Ecto neural progenitor cell (in vitro differentiated cells): Measurements from ENCODE around the gene MBD3.
"Not testable (repeated sequence)": the region's sequence is repeated elsewhere in the genome, so short reads cannot be mapped to it uniquely, and the experiment has no call there.

Experiments
- DNase-seq: peaks from one replicate; pipeline ENCODE4 v3.0.0-alpha.2; 2018; ENCODE audit warnings: low spot score

MBD3 gene

DNA sequence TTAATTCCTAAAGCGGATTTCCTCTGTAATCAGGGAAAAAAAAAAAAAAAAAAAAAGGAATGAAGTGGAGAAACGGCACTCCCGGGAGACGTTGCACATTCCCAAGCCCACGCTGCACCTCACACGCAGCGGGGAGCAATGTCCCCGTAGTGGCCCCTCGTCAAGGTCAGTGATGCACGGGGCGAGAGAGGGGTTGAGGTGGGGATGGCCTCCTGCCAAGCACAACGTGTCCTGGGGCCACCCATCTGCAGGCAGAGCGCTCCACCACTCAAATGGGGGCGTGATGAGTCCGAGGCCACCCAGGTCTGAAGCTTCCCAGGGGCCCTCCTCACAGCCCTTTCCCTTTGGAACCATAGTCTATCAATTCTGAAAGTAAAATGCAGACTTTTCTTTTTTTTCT lies 53.7 kb downstream of the MBD3 start:
- no peak for DNase-seq

DNA sequence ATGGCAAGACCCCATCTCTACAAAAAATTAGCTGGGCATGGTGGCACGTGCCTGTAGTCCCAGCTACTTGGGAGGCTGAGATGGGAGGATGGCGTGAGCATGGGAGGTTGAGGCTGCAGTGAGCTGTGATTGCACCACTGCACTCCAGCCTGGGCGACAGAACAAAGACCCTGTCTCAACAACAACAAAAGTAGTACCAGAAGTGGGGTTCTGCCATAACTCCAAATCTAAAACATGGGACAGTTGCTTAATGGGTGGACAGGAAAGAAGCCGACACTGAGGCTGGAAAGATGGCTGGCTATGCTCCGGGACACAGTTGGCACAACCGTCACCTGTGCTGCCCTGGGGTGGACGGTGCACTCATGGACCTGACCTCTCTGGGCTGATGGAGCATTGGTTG lies 57.0 kb downstream of the MBD3 start:
- not testable (repeated sequence) for DNase-seq

GRCh38 chr19:1534972-1535371 lies 57.7 kb downstream of the MBD3 start:
- no peak for DNase-seq

GRCh38 chr19:1533510-1534150 lies 59.0 kb downstream of the MBD3 start:
- DNase-seq = no peak

GRCh38 chr19:1532003-1532402 lies 60.7 kb downstream of the MBD3 start:
- DNase-seq = no peak

GRCh38 chr19:1531587-1531986 lies 61.1 kb downstream of the MBD3 start:
- DNase-seq = no peak

- DNase-seq = not testable (repeated sequence)
Observed at GRCh38 chr19:1530856-1531255, 61.8 kb downstream of the MBD3 start.

GRCh38 chr19:1529430-1529816 lies 63.2 kb downstream of the MBD3 start:
- no peak for DNase-seq

DNA sequence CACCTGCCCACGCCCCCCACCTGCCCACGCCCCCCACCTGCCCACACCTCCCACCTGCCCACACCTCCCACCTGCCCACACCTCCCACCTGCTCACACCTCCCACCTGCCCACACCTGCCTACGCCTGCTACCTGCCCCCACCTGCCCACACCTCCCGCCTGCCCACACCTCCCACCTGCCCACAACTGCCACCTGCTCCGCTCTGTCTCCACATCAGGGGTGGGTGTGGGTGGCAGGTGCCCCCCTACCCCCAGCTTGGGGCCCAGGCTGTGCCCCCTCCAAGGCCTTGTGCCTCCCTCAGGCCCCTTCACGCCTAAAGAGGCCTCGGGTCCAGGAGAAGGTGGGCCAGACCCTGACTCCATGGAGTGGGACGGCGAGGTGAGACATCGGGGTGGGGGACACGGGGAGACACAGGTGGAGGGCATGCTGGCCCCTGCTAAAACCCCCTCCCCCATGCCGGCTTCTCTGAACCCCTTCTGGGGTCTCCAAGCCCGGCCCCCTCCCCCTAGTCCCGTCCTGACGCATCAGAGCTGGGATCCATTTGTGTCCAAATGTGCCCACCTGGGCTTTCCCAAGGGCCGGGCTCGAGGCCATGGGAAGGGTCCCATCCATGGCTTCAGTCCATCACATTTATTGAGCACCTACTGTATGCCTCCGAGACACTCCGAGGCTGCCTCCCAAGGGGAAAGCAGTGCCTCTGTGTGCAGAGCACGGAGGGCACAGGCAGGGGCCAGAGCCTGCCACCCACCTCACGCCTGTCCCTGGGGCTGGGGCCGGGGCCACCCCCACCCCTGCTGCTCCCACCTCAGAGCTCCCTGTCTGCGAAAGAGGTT lies 63.9 kb downstream of the MBD3 start:
- no peak for DNase-seq

- DNase-seq = no peak
Observed at GRCh38 chr19:1527650-1528309, 64.9 kb downstream of the MBD3 start.

DNA sequence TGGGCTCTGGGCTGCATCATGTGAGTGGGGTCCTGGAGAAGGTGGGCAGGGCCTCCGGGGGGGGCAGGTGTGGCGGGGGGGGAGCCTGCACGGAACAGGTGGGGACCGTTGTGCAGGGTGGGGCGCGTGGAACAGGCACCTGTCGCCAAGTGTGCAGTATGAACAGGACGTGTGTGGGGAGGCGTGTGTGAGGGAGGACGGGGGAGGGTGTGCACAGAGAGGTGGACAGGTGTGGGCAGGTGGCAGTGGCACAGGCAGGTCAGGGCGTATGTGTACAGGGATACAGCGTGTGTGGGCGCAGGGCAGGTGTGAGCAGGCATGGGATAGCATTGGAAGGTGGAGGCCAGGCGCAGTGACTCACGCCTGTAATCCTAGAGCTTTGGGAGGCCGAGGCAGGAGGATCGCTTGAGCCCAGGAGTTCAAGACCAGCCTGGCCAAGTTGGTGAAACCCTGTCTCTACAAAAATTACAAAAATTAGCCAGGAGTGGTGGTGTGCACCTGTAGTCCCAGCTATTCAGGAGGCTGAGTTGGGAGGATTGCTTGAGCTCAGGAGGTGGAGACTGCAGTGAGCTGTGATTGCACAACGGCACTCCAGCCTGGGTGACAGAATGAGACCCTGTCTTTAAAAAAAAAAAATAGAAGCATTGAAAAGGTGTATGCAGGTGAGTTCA lies 65.6 kb downstream of the MBD3 start:
- DNase-seq = no peak

DNA sequence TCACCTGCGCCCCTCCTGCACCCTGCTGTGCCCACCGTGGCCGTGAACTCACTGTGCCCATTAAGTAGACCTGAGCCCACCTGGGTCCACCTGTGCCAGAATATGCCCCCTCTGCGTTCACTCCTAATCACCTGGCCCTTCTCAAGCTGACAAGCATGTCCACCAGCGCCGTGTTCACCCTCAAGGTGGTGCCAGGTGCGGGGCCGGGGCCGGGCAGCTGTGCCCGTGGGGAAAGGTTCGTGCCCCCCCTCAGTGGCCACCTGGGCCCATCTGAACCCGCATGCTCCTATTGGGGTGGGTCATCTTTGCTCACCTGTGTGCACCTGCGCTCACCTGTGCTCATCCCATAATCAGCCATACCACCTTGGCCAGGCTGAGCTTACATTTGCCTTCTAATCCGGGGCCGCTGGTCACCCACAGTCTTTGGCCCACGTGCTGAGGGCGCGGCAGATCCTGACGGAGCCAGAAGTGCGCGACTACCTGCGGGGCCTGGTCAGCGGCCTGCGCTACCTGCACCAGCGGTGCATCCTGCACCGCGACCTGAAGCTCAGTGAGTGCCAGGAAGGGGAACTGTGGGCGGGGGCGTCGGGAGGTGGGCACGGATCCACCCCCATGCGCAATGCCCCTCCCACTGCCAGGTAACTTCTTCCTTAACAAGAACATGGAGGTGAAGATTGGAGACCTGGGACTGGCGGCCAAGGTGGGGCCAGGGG lies 66.4 kb downstream of the MBD3 start:
- DNase-seq = no peak

GRCh38 chr19:1525343-1525742 lies 67.3 kb downstream of the MBD3 start:
- no peak for DNase-seq

DNA sequence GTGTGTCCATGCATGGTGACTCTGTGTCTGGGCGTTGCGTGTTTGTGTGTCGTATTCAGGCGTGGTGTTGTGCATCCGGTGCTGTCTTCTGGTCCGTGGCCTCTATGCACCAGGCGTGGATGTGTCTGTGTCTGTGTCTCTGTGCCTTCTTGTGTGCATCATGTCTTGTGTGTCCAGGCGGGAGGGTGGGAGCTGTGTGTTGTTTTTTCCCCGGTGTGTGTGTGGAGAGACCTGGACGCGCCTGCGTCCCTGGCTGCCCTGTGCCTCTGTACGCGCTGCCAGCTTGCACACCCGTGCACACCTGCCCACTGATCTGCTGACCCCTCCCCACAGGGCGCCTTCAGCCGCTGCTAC lies 67.7 kb downstream of the MBD3 start:
- DNase-seq = no peak

DNA sequence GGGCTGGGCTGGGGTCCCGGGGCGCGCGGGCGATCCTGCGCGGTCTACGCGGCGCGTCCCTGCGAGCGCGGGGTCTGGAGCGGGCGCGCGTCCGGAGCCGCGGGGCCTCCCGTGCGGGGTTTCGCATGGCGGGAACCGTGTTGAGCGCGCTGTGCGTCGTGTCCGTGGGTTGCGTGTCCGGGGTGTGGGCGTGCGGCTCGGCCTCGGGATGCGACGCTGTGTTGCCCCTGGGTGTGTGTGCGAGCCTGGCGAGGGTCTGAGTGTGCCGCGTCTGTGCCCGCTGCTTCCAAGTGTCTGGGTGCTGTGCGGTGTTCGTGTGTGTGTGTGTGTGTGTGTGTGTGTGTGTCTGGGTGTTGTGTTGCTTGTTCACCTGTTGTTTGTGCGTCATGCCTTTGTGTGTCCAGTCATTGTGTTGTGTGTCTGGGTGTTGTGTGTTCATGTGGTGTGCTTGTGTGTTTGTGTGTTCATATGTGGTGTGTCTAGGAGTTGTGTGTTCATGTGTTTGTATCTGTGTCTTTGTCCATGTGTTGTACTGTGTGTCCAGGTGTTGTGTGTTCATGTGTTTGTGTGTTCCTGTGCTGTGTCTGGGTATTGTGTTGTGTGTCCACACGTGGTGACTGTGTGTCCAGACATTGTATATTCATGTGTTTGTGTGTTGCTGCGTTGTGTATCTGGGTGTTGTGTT lies 68.2 kb downstream of the MBD3 start:
- DNase-seq = no peak
